ENCODE measurements around the gene POLR2E.

- TF ChIP-seq, protein P1, sequence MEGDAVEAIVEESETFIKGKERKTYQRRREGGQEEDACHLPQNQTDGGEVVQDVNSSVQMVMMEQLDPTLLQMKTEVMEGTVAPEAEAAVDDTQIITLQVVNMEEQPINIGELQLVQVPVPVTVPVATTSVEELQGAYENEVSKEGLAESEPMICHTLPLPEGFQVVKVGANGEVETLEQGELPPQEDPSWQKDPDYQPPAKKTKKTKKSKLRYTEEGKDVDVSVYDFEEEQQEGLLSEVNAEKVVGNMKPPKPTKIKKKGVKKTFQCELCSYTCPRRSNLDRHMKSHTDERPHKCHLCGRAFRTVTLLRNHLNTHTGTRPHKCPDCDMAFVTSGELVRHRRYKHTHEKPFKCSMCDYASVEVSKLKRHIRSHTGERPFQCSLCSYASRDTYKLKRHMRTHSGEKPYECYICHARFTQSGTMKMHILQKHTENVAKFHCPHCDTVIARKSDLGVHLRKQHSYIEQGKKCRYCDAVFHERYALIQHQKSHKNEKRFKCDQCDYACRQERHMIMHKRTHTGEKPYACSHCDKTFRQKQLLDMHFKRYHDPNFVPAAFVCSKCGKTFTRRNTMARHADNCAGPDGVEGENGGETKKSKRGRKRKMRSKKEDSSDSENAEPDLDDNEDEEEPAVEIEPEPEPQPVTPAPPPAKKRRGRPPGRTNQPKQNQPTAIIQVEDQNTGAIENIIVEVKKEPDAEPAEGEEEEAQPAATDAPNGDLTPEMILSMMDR (conservative IDR thresholded peaks at IDR 0.05 in 1 of 2, IDR thresholded peaks at IDR 0.05 in 1 of 2; ENCODE audit: extremely low read depth in 1 of 2, insufficient read depth in 1 of 2, low read depth in 1 of 2, low read length in 2 of 2) = no peak
- TF ChIP-seq EZH2 (IDR thresholded peaks at IDR 0.05; ENCODE audit: borderline replicate concordance, low read length) = no peak
Measured at GRCh38 chr19:1109032-1109551, 13.9 kb upstream of the POLR2E start.
